Measurements from ENCODE around the gene MGAT5B. TPM values are rescaled to one million over a fixed set of nuclear protein-coding genes. Genes with fewer than 3 reads are reported as not detected.

Gene MGAT5B
- total RNA-seq, 1 experiment from 2014 or later, result 1.0 TPM

- no peak for TF ChIP-seq CTCF (IDR thresholded peaks at IDR 0.05; ENCODE audit: unreplicated experiment)
- intact Hi-C loops (cut with micrococcal nuclease; ENCODE audit: unreplicated experiment), result no loop called here
- Mint-ChIP-seq H3K27ac (ENCODE audit: unreplicated experiment) (no peak overlapping the region), H3K36me3 (ENCODE audit: insufficient read depth, unreplicated experiment) (no peaks in the 10 kb centered on the region), H3K4me3 (ENCODE audit: low read depth, unreplicated experiment) (no peak overlapping the region), H3K4me1 (ENCODE audit: low read depth, unreplicated experiment) (peaks cover 5% of the 10 kb centered on the region), H3K9me3 (ENCODE audit: low read depth, unreplicated experiment) (no peaks in the 10 kb centered on the region), H3K27me3 (ENCODE audit: unreplicated experiment) (peaks cover 66% of the 10 kb centered on the region)
- CTCF ChIA-PET, result no interaction called here
- no TSS peak for BruUV-seq (replicated peaks)
- DNase-seq, result no peak
Observed at GRCh38 chr17:76987486-76988093, 119.4 kb downstream of the MGAT5B start.

GRCh38 chr17:76988796-76989195 lies 120.6 kb downstream of the MGAT5B start:
- BruUV-seq (replicated peaks), result no TSS peak
- Mint-ChIP-seq H3K36me3 (ENCODE audit: insufficient read depth, unreplicated experiment) (no peaks in the 10 kb centered on the region), H3K27ac (ENCODE audit: unreplicated experiment) (no peak overlapping the region), H3K9me3 (ENCODE audit: low read depth, unreplicated experiment) (no peaks in the 10 kb centered on the region), H3K4me3 (ENCODE audit: low read depth, unreplicated experiment) (no peak overlapping the region), H3K27me3 (ENCODE audit: unreplicated experiment) (peaks cover 66% of the 10 kb centered on the region), H3K4me1 (ENCODE audit: low read depth, unreplicated experiment) (no peaks in the 10 kb centered on the region)
- CTCF ChIA-PET, result no interaction called here
- TF ChIP-seq CTCF (IDR thresholded peaks at IDR 0.05; ENCODE audit: unreplicated experiment), result no peak
- DNase-seq, result no peak
- intact Hi-C loops (cut with micrococcal nuclease; ENCODE audit: unreplicated experiment), result no loop called here

GRCh38 chr17:76989519-76989918 lies 121.3 kb downstream of the MGAT5B start:
- CTCF ChIA-PET, result no interaction called here
- BruUV-seq (replicated peaks), result no TSS peak
- DNase-seq, result no peak
- TF ChIP-seq CTCF (IDR thresholded peaks at IDR 0.05; ENCODE audit: unreplicated experiment), result no peak
- intact Hi-C loops (cut with micrococcal nuclease; ENCODE audit: unreplicated experiment), result no loop called here
- Mint-ChIP-seq H3K27me3 (ENCODE audit: unreplicated experiment) (peaks cover 70% of the 10 kb centered on the region), H3K4me3 (ENCODE audit: low read depth, unreplicated experiment) (no peak overlapping the region), H3K36me3 (ENCODE audit: insufficient read depth, unreplicated experiment) (no peaks in the 10 kb centered on the region), H3K4me1 (ENCODE audit: low read depth, unreplicated experiment) (no peaks in the 10 kb centered on the region), H3K27ac (ENCODE audit: unreplicated experiment) (no peak overlapping the region), H3K9me3 (ENCODE audit: low read depth, unreplicated experiment) (no peaks in the 10 kb centered on the region)

- TF ChIP-seq CTCF (IDR thresholded peaks at IDR 0.05; ENCODE audit: unreplicated experiment), result no peak
- no peak for DNase-seq
- Mint-ChIP-seq H3K9me3 (ENCODE audit: low read depth, unreplicated experiment) (no peaks in the 10 kb centered on the region), H3K27ac (ENCODE audit: unreplicated experiment) (no peak overlapping the region), H3K27me3 (ENCODE audit: unreplicated experiment) (peaks cover 87% of the 10 kb centered on the region), H3K4me3 (ENCODE audit: low read depth, unreplicated experiment) (no peak overlapping the region), H3K36me3 (ENCODE audit: insufficient read depth, unreplicated experiment) (no peaks in the 10 kb centered on the region), H3K4me1 (ENCODE audit: low read depth, unreplicated experiment) (no peaks in the 10 kb centered on the region)
- intact Hi-C loops (cut with micrococcal nuclease; ENCODE audit: unreplicated experiment), result no loop called here
- no TSS peak for BruUV-seq (replicated peaks)
- CTCF ChIA-PET, result no interaction called here
Observed at GRCh38 chr17:76992891-76993290, 124.7 kb downstream of the MGAT5B start.

All from Calu3 (cell line).